ENCODE results near the gene ZNF37A.
"Not testable (repeated sequence)": the region's sequence is repeated elsewhere in the genome, so short reads cannot be mapped to it uniquely, and the experiment has no call there.

The ZNF37A gene

DNA sequence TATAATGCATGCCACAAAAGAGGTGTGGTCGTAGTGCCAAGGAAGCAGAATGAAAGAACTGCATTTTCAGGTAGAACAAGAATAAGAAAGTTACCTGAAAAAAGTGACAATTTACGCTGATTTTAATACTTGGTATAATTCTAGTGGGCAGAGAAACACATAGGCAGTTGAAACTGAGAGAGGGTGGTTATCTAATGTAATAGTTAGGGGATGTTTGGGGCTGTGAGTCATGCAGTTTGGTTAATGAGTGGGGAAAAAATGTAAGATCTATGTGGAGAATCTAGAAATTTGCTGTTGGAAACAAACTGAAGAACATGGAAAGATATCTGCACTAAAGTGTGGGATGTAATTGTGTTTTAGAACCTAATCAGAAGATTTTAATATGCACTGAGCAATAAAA, 33.7 kb downstream of the ZNF37A start:
- TF ChIP-seq SP1 (IDR thresholded peaks at IDR 0.05) (no peak), BHLHE40 (IDR thresholded peaks at IDR 0.05; ENCODE audit: borderline replicate concordance) (no peak), ARNT (IDR thresholded peaks at IDR 0.05) (no peak), FOXA1 (IDR thresholded peaks at IDR 0.05) (no peak), NFRKB (IDR thresholded peaks at IDR 0.05) (no peak), PKNOX1 (IDR thresholded peaks at IDR 0.05) (no peak), FOXM1 (IDR thresholded peaks at IDR 0.05; ENCODE audit: borderline replicate concordance) (no peak), L3MBTL2 (conservative IDR thresholded peaks at IDR 0.05) (no peak), TARDBP (IDR thresholded peaks at IDR 0.05) (no peak), ZNF384 (IDR thresholded peaks at IDR 0.05) (no peak), HDGF (IDR thresholded peaks at IDR 0.05; ENCODE audit: borderline replicate concordance) (no peak), CTBP1 (IDR thresholded peaks at IDR 0.05; ENCODE audit: borderline replicate concordance) (no peak), SUZ12 (IDR thresholded peaks at IDR 0.05) (no peak)
- ChIA-PET CTCF (no interaction called here), POLR2A (no interaction called here)

GRCh38 chr10:38143587-38143986, 49.5 kb downstream of the ZNF37A start:
- TF ChIP-seq TARDBP (IDR thresholded peaks at IDR 0.05) (no peak), SP1 (IDR thresholded peaks at IDR 0.05) (no peak), LEF1 (IDR thresholded peaks at IDR 0.05; ENCODE audit: borderline replicate concordance) (no peak), BHLHE40 (IDR thresholded peaks at IDR 0.05; ENCODE audit: borderline replicate concordance) (no peak), CTBP1 (IDR thresholded peaks at IDR 0.05; ENCODE audit: borderline replicate concordance) (no peak), SUZ12 (IDR thresholded peaks at IDR 0.05) (no peak), PKNOX1 (IDR thresholded peaks at IDR 0.05) (no peak), ZNF384 (IDR thresholded peaks at IDR 0.05) (no peak)
- ChIA-PET POLR2A (no interaction called here), CTCF (no interaction called here)
- DNase-seq (ENCODE audit: extremely low spot score): no peak

More for the DNA sequence above, 33.7 kb downstream of the ZNF37A start:
- no peak for DNase-seq (ENCODE audit: extremely low spot score)

DNA sequence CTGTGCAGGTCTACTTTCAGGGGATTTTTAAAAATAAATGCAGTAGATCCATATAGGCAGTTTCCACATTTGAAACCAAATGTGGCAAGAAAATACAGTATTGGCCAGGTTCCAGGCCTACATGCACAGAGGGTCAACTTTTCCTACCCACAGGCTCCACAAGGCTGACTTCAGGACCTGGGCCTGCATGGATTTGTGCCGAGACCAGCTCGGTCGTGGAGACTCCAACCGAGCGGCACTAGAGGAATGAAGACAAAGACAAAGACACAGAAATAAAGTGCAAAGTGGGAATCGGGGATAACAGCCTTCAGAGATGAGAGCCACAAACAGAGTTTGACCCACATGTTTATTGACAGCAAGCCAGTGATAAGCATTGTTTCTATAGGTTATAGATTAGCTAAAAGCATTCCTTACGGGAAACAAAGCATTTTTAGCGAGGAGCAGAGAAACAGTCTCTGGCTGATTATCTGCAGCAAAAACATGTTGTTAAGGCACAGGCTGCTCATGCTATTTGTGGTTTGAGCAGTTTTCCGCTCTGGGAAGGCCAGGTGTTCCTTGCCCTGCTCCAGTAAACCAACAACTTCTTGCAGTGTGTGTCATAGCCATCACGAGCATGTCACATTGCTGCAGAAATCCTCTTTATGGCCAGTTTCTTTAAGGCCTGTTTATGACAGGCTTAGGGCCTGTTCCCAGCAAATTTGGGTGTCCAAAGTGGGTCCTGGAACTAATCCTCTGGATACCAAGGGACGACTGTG, 52.6 kb downstream of the ZNF37A start:
- POLR2A ChIA-PET: no interaction called here
- DNase-seq (ENCODE audit: extremely low spot score): no peak
- CTCF ChIA-PET: no interaction called here
- TF ChIP-seq NFRKB (IDR thresholded peaks at IDR 0.05) (no peak), FOXA1 (IDR thresholded peaks at IDR 0.05) (no peak)

GRCh38 chr10:38147686-38148085, 53.5 kb downstream of the ZNF37A start:
- TF ChIP-seq NFRKB (IDR thresholded peaks at IDR 0.05) (no peak), ELF4 (IDR thresholded peaks at IDR 0.05) (no peak), SP1 (IDR thresholded peaks at IDR 0.05) (no peak), TARDBP (IDR thresholded peaks at IDR 0.05) (no peak), ARNT (IDR thresholded peaks at IDR 0.05) (no peak)
- ChIA-PET POLR2A (no interaction called here), CTCF (no interaction called here)
- no peak for DNase-seq (ENCODE audit: extremely low spot score)

DNA sequence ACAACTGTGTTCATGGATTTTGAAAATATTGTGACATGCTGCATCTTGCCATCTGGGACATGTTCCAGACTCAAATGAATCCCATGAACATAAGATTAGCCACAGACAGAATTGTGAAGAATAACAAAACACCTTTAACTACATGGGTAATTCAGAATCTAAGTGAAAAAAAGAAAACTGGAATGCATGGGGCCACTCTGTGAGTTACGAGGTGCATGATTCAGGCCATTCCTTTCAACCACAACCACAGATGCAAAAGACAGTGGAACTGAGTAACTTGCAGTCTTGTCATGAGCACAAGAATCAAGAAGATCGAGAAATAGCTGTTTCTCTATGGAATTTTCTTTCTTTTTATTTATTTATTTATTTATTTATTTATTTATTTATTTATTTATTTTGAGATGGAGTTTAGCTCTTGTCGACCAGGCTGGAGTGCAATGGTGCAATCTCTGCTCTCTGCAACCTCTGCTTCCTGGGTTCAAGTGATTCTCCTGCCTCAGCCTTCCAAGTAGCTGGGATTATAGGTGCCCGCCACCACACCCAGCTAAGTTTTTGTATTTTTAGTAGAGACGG, 56.8 kb downstream of the ZNF37A start:
- POLR2A ChIA-PET; CTCF ChIA-PET; DNase-seq (ENCODE audit: extremely low spot score): not testable (repeated sequence)

DNA sequence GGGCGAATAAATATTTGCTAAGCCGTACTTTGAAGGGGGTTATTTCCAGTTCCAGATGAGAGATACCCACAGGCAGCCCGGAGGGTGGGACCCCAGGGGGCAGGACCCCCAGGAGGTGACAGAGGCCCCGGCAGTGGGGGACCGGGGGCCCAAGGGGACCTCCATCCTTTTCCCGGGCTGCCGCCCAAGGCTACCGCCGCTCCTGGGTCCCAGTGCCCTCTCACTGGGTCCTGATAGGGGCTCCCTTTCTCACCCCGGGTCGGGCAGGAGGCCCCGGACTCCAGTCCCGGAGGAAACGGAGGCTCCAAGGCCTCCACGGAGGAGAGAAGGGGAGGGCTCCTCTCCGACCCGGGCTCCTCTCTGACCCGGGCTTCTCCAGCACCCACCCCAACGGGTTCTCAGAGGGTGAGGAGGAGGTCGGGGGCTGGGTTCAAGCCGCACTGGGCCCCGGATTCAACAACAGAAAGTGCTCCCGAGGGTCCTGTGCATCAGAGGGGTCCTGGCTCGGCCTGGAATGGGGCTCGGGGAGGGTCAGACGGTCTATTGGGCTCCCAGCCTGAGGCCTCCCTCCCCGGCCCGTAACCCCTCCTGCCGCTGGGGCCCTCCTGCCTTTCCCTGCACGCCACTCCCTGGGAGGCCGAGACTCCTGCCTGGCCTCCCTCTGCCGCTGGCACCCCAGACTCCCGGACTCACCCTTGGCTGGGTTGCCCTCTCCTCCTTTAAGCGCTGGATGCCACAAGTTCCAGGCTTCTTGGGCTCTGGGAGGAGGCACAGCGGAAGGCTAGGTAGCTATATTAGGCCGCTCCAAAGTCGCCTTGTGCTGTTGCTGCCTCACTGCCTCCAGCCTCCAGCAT, 62.5 kb downstream of the ZNF37A start:
- no peak for TF ChIP-seq SUZ12 (IDR thresholded peaks at IDR 0.05)
- no peak for TF ChIP-seq SP1 (IDR thresholded peaks at IDR 0.05)
- no peak for TF ChIP-seq ARNT (IDR thresholded peaks at IDR 0.05)
- TF ChIP-seq PKNOX1 (IDR thresholded peaks at IDR 0.05): no peak
- TF ChIP-seq FOXA1 (IDR thresholded peaks at IDR 0.05): no peak
- no peak for TF ChIP-seq ZNF384 (IDR thresholded peaks at IDR 0.05)
- TF ChIP-seq L3MBTL2 (conservative IDR thresholded peaks at IDR 0.05): no peak
- TF ChIP-seq LEF1 (IDR thresholded peaks at IDR 0.05; ENCODE audit: borderline replicate concordance): no peak
- TF ChIP-seq BHLHE40 (IDR thresholded peaks at IDR 0.05; ENCODE audit: borderline replicate concordance): no peak
- no peak for TF ChIP-seq NFRKB (IDR thresholded peaks at IDR 0.05)
- TF ChIP-seq FOXK2 (IDR thresholded peaks at IDR 0.05): no peak
- no peak for TF ChIP-seq TARDBP (IDR thresholded peaks at IDR 0.05)
- no peak for TF ChIP-seq HDGF (IDR thresholded peaks at IDR 0.05; ENCODE audit: borderline replicate concordance)
- TF ChIP-seq ELF4 (IDR thresholded peaks at IDR 0.05): no peak
- no peak for TF ChIP-seq CTBP1 (IDR thresholded peaks at IDR 0.05; ENCODE audit: borderline replicate concordance)
- no peak for TF ChIP-seq FOXM1 (IDR thresholded peaks at IDR 0.05; ENCODE audit: borderline replicate concordance)
- DNase-seq (ENCODE audit: extremely low spot score): no peak
- POLR2A ChIA-PET: no interaction called here
- CTCF ChIA-PET: no interaction called here
